ENCODE data around the gene RADIL.

GRCh38 chr7:4782333-4783291 lies 100.9 kb downstream of the RADIL start:
- TF ChIP-seq CTCF (IDR thresholded peaks at IDR 0.05) (no peak), EP300 (IDR thresholded peaks at IDR 0.05) (no peak)

Data from upper lobe of left lung (tissue), 4 donors.